ENCODE measurements around the gene ATOH8.

DNA sequence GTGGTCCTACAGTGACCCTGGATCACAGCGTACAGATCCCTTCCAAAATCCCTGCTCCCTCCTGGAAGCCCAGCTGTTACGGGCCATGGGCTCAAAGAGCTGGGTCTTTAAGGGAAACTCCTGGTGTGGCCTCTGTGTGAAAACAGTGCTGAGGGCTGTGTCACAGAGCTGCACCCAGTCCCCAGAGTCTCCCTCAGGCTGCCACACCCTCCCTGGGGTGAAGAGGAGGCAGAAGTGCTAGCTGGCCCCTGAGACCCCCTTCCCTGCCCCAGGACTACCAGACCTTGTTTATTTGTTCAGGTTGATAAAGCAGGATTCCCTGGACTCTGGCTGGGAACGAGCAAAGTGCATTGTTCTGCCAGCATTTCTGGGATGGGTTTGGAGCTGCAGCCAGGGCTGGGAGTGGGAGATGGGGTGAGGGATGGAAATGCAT is 7.7 kb downstream of the ATOH8 start:
- no peak for TF ChIP-seq CTCF (optimal IDR thresholded peaks at IDR 0.05 in 1 of 3, IDR thresholded peaks at IDR 0.05 in 1 of 3, conservative IDR thresholded peaks at IDR 0.05 in 1 of 3; ENCODE audit: extremely low read depth in 1 of 3, insufficient read depth in 2 of 3, low read length in 3 of 3)
- TF ChIP-seq EZH2 (IDR thresholded peaks at IDR 0.05; ENCODE audit: low read length) = no peak
